ENCODE data around the gene C1orf185.
A peak's percentile ranks its signal among the peaks of the same experiment; 100 is the strongest.

The C1orf185 gene

DNA sequence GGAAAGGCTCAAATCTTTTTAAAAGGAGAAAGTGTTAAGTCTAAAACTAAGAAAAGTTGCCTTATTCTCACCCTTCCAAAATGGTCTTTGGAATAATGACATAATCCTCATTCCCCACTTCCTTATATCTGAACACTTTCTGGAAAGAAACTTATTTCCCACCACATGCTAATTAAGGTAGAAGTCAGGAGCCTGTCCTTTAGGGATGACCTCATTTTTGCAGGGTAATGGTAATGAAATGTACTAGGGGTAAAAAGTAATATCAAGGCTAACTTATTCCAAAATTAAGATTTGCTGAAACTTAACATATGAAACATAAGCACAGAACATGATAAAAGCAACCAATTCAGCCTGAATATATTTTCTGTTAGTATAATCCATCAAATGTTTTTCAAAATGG is 29.4 kb upstream of the C1orf185 start:
- no peak overlapping the region for H2BK15ac ChIP-seq (ENCODE audit: low read depth, poor library complexity, severe bottlenecking)
- no peak overlapping the region for H2AK5ac ChIP-seq (ENCODE audit: low read length, severe bottlenecking)
- H2AFZ ChIP-seq (ENCODE audit: low read depth, low read length): no peak overlapping the region
- H2BK12ac ChIP-seq (ENCODE audit: low read length in 2 of 2): no peak overlapping the region
- no peak overlapping the region for H3K18ac ChIP-seq (ENCODE audit: low read depth in 1 of 2, low read length in 2 of 2)
- no peak overlapping the region for H3K27ac ChIP-seq (ENCODE audit: low read length, poor library complexity, severe bottlenecking)
- no peak for DNase-seq
- no peaks in the 10 kb centered on the region for H3K36me3 ChIP-seq (ENCODE audit: control insufficient read depth in 1 of 2, insufficient read depth in 2 of 2, low read depth in 1 of 2, low read length in 2 of 2)
- no peak overlapping the region for H3K4ac ChIP-seq (ENCODE audit: low read depth in 1 of 2, low read length in 2 of 2)
- no peaks in the 10 kb centered on the region for H3K79me1 ChIP-seq (replicated peaks; ENCODE audit: low read length, poor library complexity, severe bottlenecking)
- H3K9me3 ChIP-seq (ENCODE audit: control insufficient read depth, low read length): no peaks in the 10 kb centered on the region
- no peak overlapping the region for H3K9ac ChIP-seq (ENCODE audit: low read length)
- H2BK5ac ChIP-seq (ENCODE audit: low read depth, low read length, poor library complexity, severe bottlenecking): no peak overlapping the region
- H3K27me3 ChIP-seq (ENCODE audit: control insufficient read depth in 1 of 2, insufficient read depth in 1 of 2, low read length in 2 of 2): peaks cover 0 to 13% of the 10 kb centered on the region in 2 experiments
- H2BK120ac ChIP-seq (ENCODE audit: low read depth, low read length): no peak overlapping the region
- H4K91ac ChIP-seq (ENCODE audit: low read length): no peak overlapping the region
- H3K14ac ChIP-seq (ENCODE audit: low read length in 2 of 2): no peak overlapping the region
- H3K4me2 ChIP-seq (ENCODE audit: low read length, poor library complexity, severe bottlenecking): no peak overlapping the region
- no peaks in the 10 kb centered on the region for H3K4me1 ChIP-seq (ENCODE audit: control insufficient read depth, insufficient read depth, low read depth, low read length)
- H3K4me3 ChIP-seq (ENCODE audit: insufficient read depth in 1 of 2, low read depth in 1 of 2, low read length in 2 of 2): no peak overlapping the region
- H4K8ac ChIP-seq (ENCODE audit: low read length): no peak overlapping the region
- H3K23ac ChIP-seq (ENCODE audit: low read length in 2 of 2): no peak overlapping the region

DNA sequence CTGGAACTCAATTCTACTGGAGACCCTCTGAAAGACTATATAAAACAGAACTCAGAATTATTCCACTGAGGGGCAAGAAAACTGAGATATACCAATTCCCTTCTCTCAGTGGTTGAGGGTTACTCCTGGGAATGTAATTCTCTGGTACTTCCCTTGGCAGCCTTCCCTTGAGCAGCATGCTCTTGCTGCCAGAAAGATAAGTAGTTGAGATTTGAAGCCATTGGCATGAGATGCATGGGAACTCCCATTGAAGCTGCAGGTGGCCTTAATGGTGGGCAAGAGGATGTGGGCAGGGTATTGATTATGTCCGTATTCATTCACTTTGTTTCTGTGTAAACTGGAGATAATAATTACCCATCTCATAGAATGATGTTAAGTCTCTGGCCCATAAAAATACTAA is 28.6 kb upstream of the C1orf185 start:
- no CpG with 5 or more reads among the region's 1 CpG for WGBS
- H3K27me3 ChIP-seq (ENCODE audit: control insufficient read depth in 1 of 2, insufficient read depth in 1 of 2, low read length in 2 of 2): peaks cover 0 to 13% of the 10 kb centered on the region in 2 experiments

DNA sequence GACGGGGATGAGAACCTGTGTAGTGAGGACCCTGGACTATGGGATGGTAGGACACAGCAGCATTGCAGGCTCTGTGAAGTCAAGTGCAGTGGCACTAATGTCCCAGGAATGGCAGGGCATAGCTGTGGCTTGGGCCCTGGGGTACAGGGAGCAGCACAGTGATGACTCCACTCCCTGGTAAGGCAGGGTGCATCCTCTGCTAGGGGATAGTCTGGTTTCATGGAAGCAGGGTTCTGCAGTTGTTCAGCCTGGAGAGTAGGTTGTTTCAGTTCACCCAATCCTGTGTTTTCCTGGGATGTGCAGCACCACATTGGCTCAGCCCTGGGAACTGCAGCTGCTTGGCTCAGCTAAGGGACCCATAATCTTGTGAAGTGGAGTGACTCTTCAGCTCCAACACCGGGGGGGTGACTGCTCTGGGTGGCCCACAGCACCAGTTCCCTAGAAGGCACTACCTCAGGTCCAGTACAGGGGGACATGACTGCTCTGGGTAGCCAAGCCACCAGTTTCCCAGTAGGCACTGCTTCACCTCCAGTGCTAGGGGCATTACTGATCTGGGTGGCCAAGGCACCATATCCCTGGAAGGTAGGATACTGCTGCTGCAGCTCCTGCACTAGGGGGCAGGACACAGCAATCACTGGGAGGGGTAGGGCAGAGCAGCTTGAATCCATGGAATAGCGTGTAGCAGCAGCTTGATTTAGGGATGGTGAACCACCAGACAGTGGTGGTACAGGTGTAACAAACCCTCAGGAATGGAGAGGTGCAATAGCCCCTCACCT is 15.3 kb upstream of the C1orf185 start:
- no peak overlapping the region for H2AFZ ChIP-seq (ENCODE audit: low read depth, low read length)
- no peak for DNase-seq
- no peak overlapping the region for H2BK120ac ChIP-seq (ENCODE audit: low read depth, low read length)
- no peaks in the 10 kb centered on the region for H3K4me1 ChIP-seq (ENCODE audit: control insufficient read depth, insufficient read depth, low read depth, low read length)
- H3K36me3 ChIP-seq (ENCODE audit: control insufficient read depth in 1 of 2, insufficient read depth in 2 of 2, low read depth in 1 of 2, low read length in 2 of 2): no peaks in the 10 kb centered on the region
- no peak overlapping the region for H4K91ac ChIP-seq (ENCODE audit: low read length)
- H3K14ac ChIP-seq (ENCODE audit: low read length in 2 of 2): peak overlapping the region in 1 of 2 experiments; percentile 20
- H4K8ac ChIP-seq (ENCODE audit: low read length): no peak overlapping the region
- no peak overlapping the region for H3K4me2 ChIP-seq (ENCODE audit: low read length, poor library complexity, severe bottlenecking)
- no peak overlapping the region for H3K4me3 ChIP-seq (ENCODE audit: insufficient read depth in 1 of 2, low read depth in 1 of 2, low read length in 2 of 2)
- H2AK5ac ChIP-seq (ENCODE audit: low read length, severe bottlenecking): no peak overlapping the region
- H3K79me1 ChIP-seq (replicated peaks; ENCODE audit: low read length, poor library complexity, severe bottlenecking): no peaks in the 10 kb centered on the region
- no peak overlapping the region for H3K4ac ChIP-seq (ENCODE audit: low read depth in 1 of 2, low read length in 2 of 2)
- peaks cover 7 to 9% of the 10 kb centered on the region in 2 experiments for H3K27me3 ChIP-seq (ENCODE audit: control insufficient read depth in 1 of 2, insufficient read depth in 1 of 2, low read length in 2 of 2)
- H3K23ac ChIP-seq (ENCODE audit: low read length in 2 of 2): no peak overlapping the region
- no peak overlapping the region for H2BK5ac ChIP-seq (ENCODE audit: low read depth, low read length, poor library complexity, severe bottlenecking)
- no peak overlapping the region for H3K27ac ChIP-seq (ENCODE audit: low read length, poor library complexity, severe bottlenecking)
- no peak overlapping the region for H3K18ac ChIP-seq (ENCODE audit: low read depth in 1 of 2, low read length in 2 of 2)
- no peak overlapping the region for H3K9ac ChIP-seq (ENCODE audit: low read length)
- peaks cover 12% of the 10 kb centered on the region for H3K9me3 ChIP-seq (ENCODE audit: control insufficient read depth, low read length)
- no peak overlapping the region for H2BK12ac ChIP-seq (ENCODE audit: low read length in 2 of 2)
- no peak overlapping the region for H2BK15ac ChIP-seq (ENCODE audit: low read depth, poor library complexity, severe bottlenecking)
- 67% methylated on average over 3 of the region's 3 CpGs for WGBS

More for the DNA sequence above, 28.6 kb upstream of the C1orf185 start:
- no peaks in the 10 kb centered on the region for H3K4me1 ChIP-seq (ENCODE audit: control insufficient read depth, insufficient read depth, low read depth, low read length)
- no peak overlapping the region for H3K4me3 ChIP-seq (ENCODE audit: insufficient read depth in 1 of 2, low read depth in 1 of 2, low read length in 2 of 2)
- H3K27ac ChIP-seq (ENCODE audit: low read length, poor library complexity, severe bottlenecking): no peak overlapping the region
- H4K91ac ChIP-seq (ENCODE audit: low read length): no peak overlapping the region
- no peak overlapping the region for H2BK120ac ChIP-seq (ENCODE audit: low read depth, low read length)
- no peak overlapping the region for H3K4ac ChIP-seq (ENCODE audit: low read depth in 1 of 2, low read length in 2 of 2)
- no peaks in the 10 kb centered on the region for H3K79me1 ChIP-seq (replicated peaks; ENCODE audit: low read length, poor library complexity, severe bottlenecking)
- no peak overlapping the region for H2BK15ac ChIP-seq (ENCODE audit: low read depth, poor library complexity, severe bottlenecking)
- H3K14ac ChIP-seq (ENCODE audit: low read length in 2 of 2): no peak overlapping the region
- DNase-seq: no peak
- H3K36me3 ChIP-seq (ENCODE audit: control insufficient read depth in 1 of 2, insufficient read depth in 2 of 2, low read depth in 1 of 2, low read length in 2 of 2): no peaks in the 10 kb centered on the region
- no peak overlapping the region for H2AK5ac ChIP-seq (ENCODE audit: low read length, severe bottlenecking)
- H2AFZ ChIP-seq (ENCODE audit: low read depth, low read length): no peak overlapping the region
- H3K9ac ChIP-seq (ENCODE audit: low read length): no peak overlapping the region
- no peak overlapping the region for H3K18ac ChIP-seq (ENCODE audit: low read depth in 1 of 2, low read length in 2 of 2)
- H2BK12ac ChIP-seq (ENCODE audit: low read length in 2 of 2): no peak overlapping the region
- H3K9me3 ChIP-seq (ENCODE audit: control insufficient read depth, low read length): no peaks in the 10 kb centered on the region
- H2BK5ac ChIP-seq (ENCODE audit: low read depth, low read length, poor library complexity, severe bottlenecking): no peak overlapping the region
- H3K4me2 ChIP-seq (ENCODE audit: low read length, poor library complexity, severe bottlenecking): no peak overlapping the region
- no peak overlapping the region for H4K8ac ChIP-seq (ENCODE audit: low read length)
- H3K23ac ChIP-seq (ENCODE audit: low read length in 2 of 2): no peak overlapping the region

DNA sequence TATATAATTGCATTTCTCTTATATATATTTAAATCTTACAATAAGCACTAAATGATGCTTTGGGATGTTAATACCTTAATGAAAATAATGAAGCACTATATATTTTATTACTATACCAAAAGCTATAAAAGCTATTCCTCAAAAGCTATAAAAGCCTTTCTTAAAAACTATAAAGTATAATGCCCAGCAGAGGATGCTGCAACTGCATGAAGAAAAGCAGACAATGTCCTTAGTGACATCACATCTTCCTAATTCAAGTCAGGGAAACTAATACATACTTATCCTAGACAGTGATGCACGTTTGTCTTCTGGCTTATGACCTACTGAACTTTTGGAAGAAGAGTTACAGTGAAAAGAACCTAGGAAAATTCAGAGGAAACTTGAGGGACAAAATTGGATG is 13.6 kb upstream of the C1orf185 start:
- H3K23ac ChIP-seq (ENCODE audit: low read length in 2 of 2): no peak overlapping the region
- WGBS: 0% methylated on average over 1 of the region's 1 CpG
- no peak overlapping the region for H2BK5ac ChIP-seq (ENCODE audit: low read depth, low read length, poor library complexity, severe bottlenecking)
- H4K8ac ChIP-seq (ENCODE audit: low read length): no peak overlapping the region
- no peak overlapping the region for H3K4ac ChIP-seq (ENCODE audit: low read depth in 1 of 2, low read length in 2 of 2)
- no peak overlapping the region for H2BK120ac ChIP-seq (ENCODE audit: low read depth, low read length)
- DNase-seq: peak; percentile 1
- H3K79me1 ChIP-seq (replicated peaks; ENCODE audit: low read length, poor library complexity, severe bottlenecking): no peaks in the 10 kb centered on the region
- H3K9ac ChIP-seq (ENCODE audit: low read length): no peak overlapping the region
- no peak overlapping the region for H3K4me2 ChIP-seq (ENCODE audit: low read length, poor library complexity, severe bottlenecking)
- no peaks in the 10 kb centered on the region for H3K4me1 ChIP-seq (ENCODE audit: control insufficient read depth, insufficient read depth, low read depth, low read length)
- no peak overlapping the region for H3K18ac ChIP-seq (ENCODE audit: low read depth in 1 of 2, low read length in 2 of 2)
- H3K27me3 ChIP-seq (ENCODE audit: control insufficient read depth in 1 of 2, insufficient read depth in 1 of 2, low read length in 2 of 2): peaks cover 7 to 9% of the 10 kb centered on the region in 2 experiments
- H2AFZ ChIP-seq (ENCODE audit: low read depth, low read length): no peak overlapping the region
- no peak overlapping the region for H3K14ac ChIP-seq (ENCODE audit: low read length in 2 of 2)
- H2BK12ac ChIP-seq (ENCODE audit: low read length in 2 of 2): no peak overlapping the region
- no peak overlapping the region for H3K27ac ChIP-seq (ENCODE audit: low read length, poor library complexity, severe bottlenecking)
- H3K4me3 ChIP-seq (ENCODE audit: insufficient read depth in 1 of 2, low read depth in 1 of 2, low read length in 2 of 2): no peak overlapping the region
- H2BK15ac ChIP-seq (ENCODE audit: low read depth, poor library complexity, severe bottlenecking): no peak overlapping the region
- H4K91ac ChIP-seq (ENCODE audit: low read length): no peak overlapping the region
- peaks cover 10% of the 10 kb centered on the region for H3K9me3 ChIP-seq (ENCODE audit: control insufficient read depth, low read length)
- no peak overlapping the region for H2AK5ac ChIP-seq (ENCODE audit: low read length, severe bottlenecking)
- H3K36me3 ChIP-seq (ENCODE audit: control insufficient read depth in 1 of 2, insufficient read depth in 2 of 2, low read depth in 1 of 2, low read length in 2 of 2): no peaks in the 10 kb centered on the region
